Measurements from ENCODE around the gene PDLIM1.

PDLIM1 gene

DNA sequence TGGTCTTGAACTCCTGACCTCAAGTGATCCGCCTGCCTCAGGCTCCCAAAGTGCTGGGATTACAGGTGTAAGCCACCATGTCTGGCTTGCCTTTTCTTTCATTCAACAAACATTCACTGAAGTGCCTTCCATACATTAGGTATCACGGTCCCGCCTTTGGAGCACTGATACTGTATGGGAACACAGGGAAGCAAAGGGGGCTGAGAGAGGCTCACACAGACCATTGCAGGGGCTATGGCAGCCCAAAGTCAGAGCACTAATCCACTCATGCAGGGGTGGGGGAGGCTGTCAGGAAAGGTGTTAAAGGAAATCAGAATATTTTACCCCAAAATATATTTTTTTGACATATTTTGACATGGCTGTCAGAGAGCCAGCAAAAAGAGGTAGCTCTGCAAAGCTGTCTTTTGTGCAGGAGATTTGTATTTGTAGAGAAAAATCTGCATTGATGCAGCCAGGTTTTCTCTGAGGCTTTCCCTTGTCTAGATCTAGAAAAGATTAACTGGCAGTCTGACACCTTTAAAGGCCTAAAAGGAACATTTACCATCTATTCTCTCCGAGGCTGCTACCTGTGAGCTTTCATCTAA lies 42.0 kb upstream of the PDLIM1 start:
- H3K4me3 ChIP-seq: no peak overlapping the region
- no peak overlapping the region for H3K27ac ChIP-seq
- H3K9ac ChIP-seq (ENCODE audit: insufficient read length): no peak overlapping the region
- DNase-seq (ENCODE audit: low read depth, low spot score): no peak
- no peaks in the 10 kb centered on the region for H3K9me3 ChIP-seq (ENCODE audit: low read depth, low read length)
- no peak for TF ChIP-seq EZH2 (IDR thresholded peaks at IDR 0.05)
- no peak for TF ChIP-seq FOXP2 (optimal IDR thresholded peaks at IDR 0.05; ENCODE audit: control extremely low read depth, extremely low read length, insufficient read depth)
- TF ChIP-seq POLR2AphosphoS5 (IDR thresholded peaks at IDR 0.05; ENCODE audit: borderline replicate concordance, low read depth, low read length): no peak
- H3K36me3 ChIP-seq (ENCODE audit: insufficient read depth, low read length): no peaks in the 10 kb centered on the region

DNA sequence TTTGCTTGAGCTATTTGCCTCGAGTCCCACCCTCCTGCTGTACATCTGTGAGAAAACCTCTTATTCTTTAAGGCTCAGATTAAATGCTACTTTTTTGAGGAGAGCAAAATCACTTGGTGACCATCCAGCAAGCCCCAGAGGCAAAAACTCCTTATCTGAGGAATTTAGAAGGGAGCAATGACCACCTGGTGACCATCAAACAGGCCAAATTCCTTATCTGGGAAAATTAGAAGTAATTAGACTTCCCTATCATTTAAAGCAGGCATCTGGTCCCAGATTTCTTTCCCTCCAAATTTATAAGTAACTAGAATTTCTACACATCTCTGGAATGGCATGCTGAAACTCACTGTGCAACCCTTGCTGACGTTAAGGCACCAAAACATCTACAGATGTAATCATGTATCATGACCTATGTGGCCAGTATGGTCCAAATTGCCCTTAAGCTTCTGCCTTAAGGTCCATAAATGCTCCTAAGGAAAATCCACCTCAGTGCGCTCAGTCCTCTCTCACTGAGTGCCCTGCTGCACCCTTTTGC lies 40.9 kb upstream of the PDLIM1 start:
- no peak for DNase-seq (ENCODE audit: low read depth, low spot score)
- Histone ChIP-seq H3K9me3 (ENCODE audit: low read depth, low read length) (no peaks in the 10 kb centered on the region), H3K9ac (ENCODE audit: insufficient read length) (no peak overlapping the region), H3K4me3 (no peak overlapping the region), H3K27ac (no peak overlapping the region), H3K36me3 (ENCODE audit: insufficient read depth, low read length) (no peaks in the 10 kb centered on the region)
- no peak for TF ChIP-seq EZH2 (IDR thresholded peaks at IDR 0.05)
- no peak for TF ChIP-seq POLR2AphosphoS5 (IDR thresholded peaks at IDR 0.05; ENCODE audit: borderline replicate concordance, low read depth, low read length)
- TF ChIP-seq FOXP2 (optimal IDR thresholded peaks at IDR 0.05; ENCODE audit: control extremely low read depth, extremely low read length, insufficient read depth): no peak

GRCh38 chr10:95330966-95331453 lies 40.2 kb upstream of the PDLIM1 start:
- Histone ChIP-seq H3K36me3 (ENCODE audit: insufficient read depth, low read length) (no peaks in the 10 kb centered on the region), H3K27ac (no peak overlapping the region), H3K4me3 (no peak overlapping the region), H3K9ac (ENCODE audit: insufficient read length) (no peak overlapping the region), H3K9me3 (ENCODE audit: low read depth, low read length) (no peaks in the 10 kb centered on the region)
- TF ChIP-seq EZH2 (IDR thresholded peaks at IDR 0.05): no peak
- no peak for TF ChIP-seq FOXP2 (optimal IDR thresholded peaks at IDR 0.05; ENCODE audit: control extremely low read depth, extremely low read length, insufficient read depth)
- TF ChIP-seq POLR2AphosphoS5 (IDR thresholded peaks at IDR 0.05; ENCODE audit: borderline replicate concordance, low read depth, low read length): no peak
- DNase-seq (ENCODE audit: low read depth, low spot score): no peak

- TF ChIP-seq POLR2AphosphoS5 (IDR thresholded peaks at IDR 0.05; ENCODE audit: borderline replicate concordance, low read depth, low read length) (no peak), EZH2 (IDR thresholded peaks at IDR 0.05) (no peak), FOXP2 (optimal IDR thresholded peaks at IDR 0.05; ENCODE audit: control extremely low read depth, extremely low read length, insufficient read depth) (no peak)
- Histone ChIP-seq H3K36me3 (ENCODE audit: insufficient read depth, low read length) (no peaks in the 10 kb centered on the region), H3K9ac (ENCODE audit: insufficient read length) (no peak overlapping the region), H3K4me3 (no peak overlapping the region), H3K27ac (no peak overlapping the region), H3K9me3 (ENCODE audit: low read depth, low read length) (no peaks in the 10 kb centered on the region)
- DNase-seq (ENCODE audit: low read depth, low spot score): no peak
Observed at GRCh38 chr10:95329296-95329695, 38.5 kb upstream of the PDLIM1 start.

DNA sequence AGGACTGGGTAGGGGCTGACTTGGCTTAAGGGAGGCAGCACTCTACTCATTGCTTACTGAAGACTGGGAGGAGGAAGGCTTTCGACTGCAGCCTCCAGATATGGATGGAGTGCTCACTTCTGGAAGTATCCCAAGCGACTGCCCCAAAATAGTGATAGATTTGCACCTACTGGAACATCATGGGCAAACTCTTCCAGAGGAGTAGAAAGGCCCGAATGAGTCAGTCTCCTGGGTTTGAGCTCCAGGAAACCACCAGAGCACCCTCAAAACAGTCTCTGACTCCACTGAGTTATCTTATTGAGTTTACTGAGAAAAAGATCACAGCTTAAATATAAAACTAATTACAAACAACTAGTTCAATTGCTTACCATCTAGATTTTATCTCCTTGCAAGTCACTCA lies 37.2 kb upstream of the PDLIM1 start:
- DNase-seq (ENCODE audit: low read depth, low spot score): no peak
- no peak overlapping the region for H3K27ac ChIP-seq

DNA sequence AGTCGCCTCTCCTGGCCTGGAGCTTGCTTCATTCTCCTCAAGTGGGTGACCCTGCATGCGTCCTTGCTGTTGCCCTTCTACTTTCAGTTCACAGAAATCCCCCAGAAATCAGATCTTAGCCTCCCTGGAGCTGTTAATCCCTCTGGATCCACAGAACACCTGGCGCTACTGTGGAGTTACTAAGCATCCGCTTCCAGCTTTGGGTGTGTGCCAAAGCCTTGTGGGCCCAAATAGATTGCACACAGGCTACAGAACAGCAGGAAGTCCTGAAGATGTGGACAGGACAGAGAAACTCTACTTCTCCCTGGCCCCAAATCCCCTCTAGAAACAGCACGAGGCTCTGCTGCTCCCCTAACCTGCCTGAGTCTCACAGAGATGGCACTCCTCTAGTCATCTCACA lies 36.6 kb upstream of the PDLIM1 start:
- Histone ChIP-seq H3K9ac (ENCODE audit: insufficient read length) (no peak overlapping the region), H3K36me3 (ENCODE audit: insufficient read depth, low read length) (no peaks in the 10 kb centered on the region), H3K4me3 (no peak overlapping the region), H3K27ac (no peak overlapping the region), H3K9me3 (ENCODE audit: low read depth, low read length) (no peaks in the 10 kb centered on the region)
- no peak for DNase-seq (ENCODE audit: low read depth, low spot score)
- no peak for TF ChIP-seq EZH2 (IDR thresholded peaks at IDR 0.05)
- TF ChIP-seq POLR2AphosphoS5 (IDR thresholded peaks at IDR 0.05; ENCODE audit: borderline replicate concordance, low read depth, low read length): no peak
- no peak for TF ChIP-seq FOXP2 (optimal IDR thresholded peaks at IDR 0.05; ENCODE audit: control extremely low read depth, extremely low read length, insufficient read depth)

More for the DNA sequence above, 37.2 kb upstream of the PDLIM1 start:
- H3K9me3 ChIP-seq (ENCODE audit: low read depth, low read length): no peaks in the 10 kb centered on the region
- no peaks in the 10 kb centered on the region for H3K36me3 ChIP-seq (ENCODE audit: insufficient read depth, low read length)
- no peak overlapping the region for H3K4me3 ChIP-seq
- TF ChIP-seq POLR2AphosphoS5 (IDR thresholded peaks at IDR 0.05; ENCODE audit: borderline replicate concordance, low read depth, low read length) (no peak), FOXP2 (optimal IDR thresholded peaks at IDR 0.05; ENCODE audit: control extremely low read depth, extremely low read length, insufficient read depth) (no peak), EZH2 (IDR thresholded peaks at IDR 0.05) (no peak)
- no peak overlapping the region for H3K9ac ChIP-seq (ENCODE audit: insufficient read length)

DNA sequence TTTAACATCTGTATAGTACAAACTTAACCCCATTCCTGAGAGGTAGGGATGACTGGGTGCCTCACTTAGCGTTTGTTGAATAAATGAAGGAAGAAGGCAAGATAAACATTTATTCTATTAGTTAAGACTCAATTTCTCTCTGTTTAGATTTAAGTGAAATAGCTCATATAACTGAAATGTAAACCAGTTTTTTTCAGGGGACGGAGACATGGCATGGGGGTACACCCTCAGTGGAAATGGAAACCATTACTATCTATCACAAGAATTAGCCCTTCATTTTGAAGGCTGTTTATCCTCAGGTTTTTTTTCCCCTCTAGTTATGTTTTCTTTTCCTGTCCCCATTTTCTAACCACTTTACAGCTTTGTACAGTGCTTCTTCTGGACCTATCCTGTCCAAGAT lies 35.6 kb upstream of the PDLIM1 start:
- Histone ChIP-seq H3K36me3 (ENCODE audit: insufficient read depth, low read length) (no peaks in the 10 kb centered on the region), H3K27ac (no peak overlapping the region), H3K9me3 (ENCODE audit: low read depth, low read length) (no peaks in the 10 kb centered on the region), H3K4me3 (no peak overlapping the region), H3K9ac (ENCODE audit: insufficient read length) (no peak overlapping the region)
- no peak for DNase-seq (ENCODE audit: low read depth, low spot score)
- TF ChIP-seq EZH2 (IDR thresholded peaks at IDR 0.05) (no peak), FOXP2 (optimal IDR thresholded peaks at IDR 0.05; ENCODE audit: control extremely low read depth, extremely low read length, insufficient read depth) (no peak), POLR2AphosphoS5 (IDR thresholded peaks at IDR 0.05; ENCODE audit: borderline replicate concordance, low read depth, low read length) (no peak)

GRCh38 chr10:95325863-95326262 lies 35.1 kb upstream of the PDLIM1 start:
- Histone ChIP-seq H3K9me3 (ENCODE audit: low read depth, low read length) (no peaks in the 10 kb centered on the region), H3K4me3 (no peak overlapping the region), H3K36me3 (ENCODE audit: insufficient read depth, low read length) (no peaks in the 10 kb centered on the region), H3K9ac (ENCODE audit: insufficient read length) (no peak overlapping the region), H3K27ac (no peak overlapping the region)
- TF ChIP-seq FOXP2 (optimal IDR thresholded peaks at IDR 0.05; ENCODE audit: control extremely low read depth, extremely low read length, insufficient read depth): no peak
- TF ChIP-seq POLR2AphosphoS5 (IDR thresholded peaks at IDR 0.05; ENCODE audit: borderline replicate concordance, low read depth, low read length): no peak
- DNase-seq (ENCODE audit: low read depth, low spot score): no peak
